GM23338 (cell line): ENCODE measurements around the gene PPAN. TPM values are rescaled to one million over a fixed set of nuclear protein-coding genes. Genes with fewer than 3 reads are reported as not detected.
A peak's percentile ranks its signal among the peaks of the same experiment; 100 is the strongest.

ENCODE experiments used
- ATAC-seq: fragments of 200-7000 bp; cut with Tn5 transposase; 3 replicates; pipeline ENCODE4 v1.9.1; 2020
- DNase-seq: peaks from one replicate; pipeline ENCODE4 v3.0.0-alpha.2; 2015; ENCODE audit warnings: low spot score
- H2AFZ ChIP-seq: fragments of 200-600 bp; sonication (generic); 2 replicates; pipeline ENCODE4 v1.8.0; 2016; ENCODE audit warnings: antibody characterized with exemption, mild to moderate bottlenecking, moderate library complexity
- H3F3A ChIP-seq: fragments of 200-600 bp; sonication (generic); replicated peaks from 2 replicates; pipeline ENCODE4 v1.8.0; 2017; ENCODE audit warnings: antibody characterized with exemption, mixed run types, low read depth
- H3K27ac ChIP-seq: fragments of 200-600 bp; sonication (generic); 2 replicates; pipeline ENCODE4 v1.6.1; 2016; ENCODE audit warnings: low read depth
- H3K27me3 ChIP-seq: fragments of 200-600 bp; sonication (generic); 2 replicates; pipeline ENCODE4 v1.8.0; 2016; ENCODE audit warnings: mild to moderate bottlenecking, mixed run types, moderate library complexity; ENCODE audit not compliant: insufficient read depth
- H3K36me3 ChIP-seq: fragments of 200-600 bp; sonication (generic); 2 replicates; pipeline ENCODE4 v1.8.0; 2016; ENCODE audit warnings: mild to moderate bottlenecking; ENCODE audit not compliant: insufficient read depth
- H3K4me1 ChIP-seq: fragments of 200-600 bp; sonication (generic); 2 replicates; pipeline ENCODE4 v1.8.0; 2016; ENCODE audit warnings: mild to moderate bottlenecking, moderate library complexity; ENCODE audit not compliant: insufficient read depth
- H3K4me2 ChIP-seq: fragments of 200-600 bp; sonication (generic); 2 replicates; pipeline ENCODE4 v1.7.1; 2017; ENCODE audit warnings: mixed run types
- H3K4me3 ChIP-seq: fragments of 200-600 bp; sonication (generic); 2 replicates; pipeline ENCODE4 v1.6.1; 2016; ENCODE audit warnings: mixed run types
- H3K79me2 ChIP-seq: fragments of 200-600 bp; sonication (generic); replicated peaks from 2 replicates; pipeline ENCODE4 v1.8.0; 2017; ENCODE audit warnings: mild to moderate bottlenecking; ENCODE audit not compliant: insufficient read depth
- H3K9me2 ChIP-seq: fragments of 200-600 bp; sonication (generic); 2 replicates; pipeline ENCODE4 v1.8.0; 2017; ENCODE audit not compliant: insufficient read depth
- H4K20me1 ChIP-seq: fragments of 200-600 bp; sonication (generic); replicated peaks from 2 replicates; pipeline ENCODE4 v1.8.0; 2017; ENCODE audit warnings: mild to moderate bottlenecking; ENCODE audit not compliant: insufficient read depth
- H3K27ac Mint-ChIP-seq: 2 replicates; pipeline ENCODE4 v1.8.0; 2020; ENCODE audit warnings: inconsistent platforms, mild to moderate bottlenecking, moderate library complexity, mixed read lengths
- H3K27me3 Mint-ChIP-seq: 3 replicates; pipeline ENCODE4 v1.8.0; 2022; ENCODE audit warnings: low read depth, mild to moderate bottlenecking, moderate library complexity, mixed read lengths, inconsistent platforms; ENCODE audit not compliant: insufficient read depth, poor library complexity
- H3K36me3 Mint-ChIP-seq: 3 replicates; pipeline ENCODE4 v1.8.0; 2021; ENCODE audit warnings: low read depth, mild to moderate bottlenecking, inconsistent platforms, moderate library complexity, mixed read lengths
- H3K4me1 Mint-ChIP-seq: 3 replicates; pipeline ENCODE4 v1.8.0; 2020; ENCODE audit warnings: mild to moderate bottlenecking, inconsistent platforms, mixed read lengths
- H3K4me3 Mint-ChIP-seq: 3 replicates; pipeline ENCODE4 v1.8.0; 2021; ENCODE audit warnings: moderate library complexity, mild to moderate bottlenecking, inconsistent platforms, mixed read lengths
- H3K9me3 Mint-ChIP-seq: 3 replicates; pipeline ENCODE4 v1.8.0; 2020; ENCODE audit warnings: moderate library complexity, mild to moderate bottlenecking, inconsistent platforms, mixed read lengths
- CREB1 ChIP-seq: fragments of 250-450 bp; sonication (Bioruptor Pico); IDR thresholded peaks from 2 replicates; pipeline ENCODE4 v1.5.0; 2020; ENCODE audit warnings: low read depth, mild to moderate bottlenecking, moderate library complexity
- CTCF ChIP-seq, 2 experiments: fragments of 200-600 bp in 1 of 2; sonication (generic) in 1 of 2; conservative IDR thresholded peaks; 2 replicates each; pipeline versions ENCODE4 v1.5.1 to v1.6.1; 2016 to 2017; ENCODE audit warnings: antibody characterized with exemption in 2 of 2, low read depth in 2 of 2, mild to moderate bottlenecking in 2 of 2, moderate library complexity in 1 of 2
- ETS1 ChIP-seq: IDR thresholded peaks from 2 replicates; pipeline ENCODE4 v1.6.1; 2016; ENCODE audit warnings: antibody characterized with exemption
- EZH2 ChIP-seq: fragments of 200-600 bp; sonication (generic); IDR thresholded peaks from one replicate; pipeline ENCODE4 v1.8.0; 2017; ENCODE audit warnings: antibody characterized with exemption, mild to moderate bottlenecking, low read depth; ENCODE audit not compliant: unreplicated experiment
- EZH2phosphoT487 ChIP-seq: fragments of 200-600 bp; sonication (generic); IDR thresholded peaks from one replicate; pipeline ENCODE4 v1.8.1; 2018; ENCODE audit warnings: antibody characterized with exemption; ENCODE audit not compliant: unreplicated experiment
- JUNB ChIP-seq: IDR thresholded peaks from one replicate; pipeline ENCODE4 v1.6.1; 2016; ENCODE audit warnings: antibody characterized with exemption; ENCODE audit not compliant: unreplicated experiment
- NANOG ChIP-seq: IDR thresholded peaks from 2 replicates; pipeline ENCODE4 v1.6.1; 2016; ENCODE audit warnings: antibody characterized with exemption, borderline replicate concordance
- POLR2AphosphoS5 ChIP-seq: IDR thresholded peaks from 2 replicates; pipeline ENCODE4 v1.6.1; 2016; ENCODE audit warnings: antibody characterized with exemption, low read depth
- REST ChIP-seq: IDR thresholded peaks from one replicate; pipeline ENCODE4 v1.6.1; 2018; ENCODE audit warnings: antibody characterized with exemption; ENCODE audit not compliant: unreplicated experiment
- STAT1 ChIP-seq: IDR thresholded peaks from one replicate; pipeline ENCODE4 v1.6.1; 2016; ENCODE audit warnings: antibody characterized with exemption; ENCODE audit not compliant: unreplicated experiment
- polyA plus RNA-seq: library from polyadenylated mRNA; unstranded; fragments of >200 nt; fragmentation: Nextera tagmentation; extraction: Ambion mirVana; gene quantifications from 2 replicates; pipeline ENCODE4 v1.2.1, GENCODE V29; 2016
- total RNA-seq: library from RNA; depleted of rRNA; stranded (reverse); fragments of >200 nt; shearing (Covaris generic); gene quantifications from 2 replicates; pipeline ENCODE4 v1.2.3, GENCODE V29; 2014

PPAN gene
- total and polyA plus RNA-seq, 2 experiments from 2014 or later: 71.8 to 81.9 TPM

- TF ChIP-seq CREB1 (CRISPR knock-in tag) (no peak), JUNB (no peak), CTCF (conservative IDR thresholded peaks at IDR 0.05; ENCODE audit: low read depth in 2 of 2) (no peak), EZH2phosphoT487 (no peak), REST (no peak), EZH2 (no peak), POLR2AphosphoS5 (no peak), ETS1 (no peak), STAT1 (no peak)
Observed at GRCh38 chr19:10112037-10112761, 6.0 kb downstream of the PPAN start (continued).

GRCh38 chr19:10112895-10113591 lies 6.9 kb downstream of the PPAN start:
- no peak overlapping the region for H3K4me2 ChIP-seq

More at GRCh38 chr19:10112895-10113591, 6.9 kb downstream of the PPAN start:
- H3K27me3 ChIP-seq: no peaks in the 10 kb centered on the region
- no peaks in the 10 kb centered on the region for H3K9me2 ChIP-seq
- no peaks in the 10 kb centered on the region; the same call in 1 of the 2 replicates for H3K4me1 ChIP-seq
- peak; percentile 45 for TF ChIP-seq POLR2AphosphoS5
- TF ChIP-seq CTCF (conservative IDR thresholded peaks at IDR 0.05; ENCODE audit: low read depth in 2 of 2): peak; percentile 73 to 79
- no peak for TF ChIP-seq NANOG
- H4K20me1 ChIP-seq: peaks cover 18% of the 10 kb centered on the region; the same call in 1 of the 2 replicates
- peaks cover 80% of the 10 kb centered on the region for H3K36me3 Mint-ChIP-seq
- peaks cover 12% of the 10 kb centered on the region for H3K4me1 Mint-ChIP-seq
- ATAC-seq (peak; percentile 64), DNase-seq (peak; percentile 89)
- H3K27ac ChIP-seq: peak overlapping the region; percentile 83
- no peak overlapping the region for H2AFZ ChIP-seq
- H3K27me3 Mint-ChIP-seq: peaks cover 42% of the 10 kb centered on the region
- H3F3A ChIP-seq: peaks cover 53% of the 10 kb centered on the region
- no peaks in the 10 kb centered on the region for H3K9me3 Mint-ChIP-seq
- H3K4me3 Mint-ChIP-seq: 0 out of 3 replicates have a peak overlapping the region, but pooled peaks have one; percentile 4
- H3K36me3 ChIP-seq: peaks cover 28% of the 10 kb centered on the region
- H3K79me2 ChIP-seq: peaks cover 13% of the 10 kb centered on the region; the same call in 1 of the 2 replicates
- H3K4me3 ChIP-seq: no peak overlapping the region
- 0 out of 2 replicates have a peak overlapping the region, but pooled peaks have one; percentile 5 for H3K27ac Mint-ChIP-seq
